Measurements from ENCODE around the gene NRM. TPM values are rescaled to one million over a fixed set of nuclear protein-coding genes. Genes with fewer than 3 reads are reported as not detected.

NRM gene
- total and polyA plus RNA-seq, 12 donors = 1.6 to 11.6 (median 3.8) TPM

GRCh38 chr6:30709101-30709868 lies 18.5 kb upstream of the NRM start:
- no peak overlapping the region for H3K27ac ChIP-seq
- intact Hi-C loops (cut with DNase I) = no loop called here
- DNase-seq (no peak), ATAC-seq (no peak)
- no peak for TF ChIP-seq CTCF (IDR thresholded peaks at IDR 0.05)
- H3K4me1 ChIP-seq = peaks cover 0 to 7% (median 0%) of the 10 kb centered on the region in 9 donors
- no peaks in the 10 kb centered on the region for H3K27me3 ChIP-seq
- no peak overlapping the region for H3K4me3 ChIP-seq
- peaks cover 0 to 99% (median 51%) of the 10 kb centered on the region in 9 donors for H3K36me3 ChIP-seq
- no peaks in the 10 kb centered on the region for H3K9me3 ChIP-seq
- 98 to 100% methylated on average over 2 of the region's 2 CpGs for WGBS, 2 donors

DNA sequence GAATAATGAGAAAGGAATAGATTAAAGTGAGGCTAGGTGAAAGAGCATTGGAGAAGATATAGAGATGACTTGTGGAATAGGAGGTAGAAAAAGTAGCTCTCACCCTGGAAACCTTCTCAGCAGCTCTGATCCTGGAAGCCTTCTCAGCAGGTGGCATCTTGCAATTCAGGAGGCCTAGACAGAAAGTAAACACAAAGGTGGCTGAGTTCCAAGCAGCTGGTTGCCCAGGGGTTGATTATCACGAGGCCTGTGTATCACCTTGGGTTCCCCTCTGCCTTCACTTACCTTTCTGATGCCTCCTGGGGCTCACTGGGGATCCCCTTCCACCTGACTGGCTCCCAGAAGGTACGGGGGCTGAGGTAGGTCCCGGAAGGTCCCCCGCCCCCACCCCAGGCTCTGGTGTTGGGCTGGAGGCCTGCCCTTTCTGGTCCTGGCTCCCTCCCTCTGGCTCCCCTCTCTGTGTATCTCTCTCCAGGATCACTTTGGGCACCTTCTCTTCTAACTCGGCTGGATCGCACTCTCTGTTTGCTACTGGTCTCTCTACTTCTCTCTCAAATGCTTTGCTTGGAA lies 16.6 kb upstream of the NRM start:
- Histone ChIP-seq H3K4me1 (peaks cover 0 to 7% (median 0%) of the 10 kb centered on the region in 9 donors), H3K27ac (no peak overlapping the region), H3K27me3 (no peaks in the 10 kb centered on the region), H3K36me3 (peaks cover 0 to 99% (median 45%) of the 10 kb centered on the region in 9 donors), H3K9me3 (no peaks in the 10 kb centered on the region), H3K4me3 (no peak overlapping the region)
- no peak for DNase-seq
- intact Hi-C loops (cut with DNase I) = no loop called here
- no peak for ATAC-seq
- 84 to 87% methylated on average over 6 of the region's 6 CpGs for WGBS, 2 donors
- TF ChIP-seq CTCF (IDR thresholded peaks at IDR 0.05) = no peak

DNA sequence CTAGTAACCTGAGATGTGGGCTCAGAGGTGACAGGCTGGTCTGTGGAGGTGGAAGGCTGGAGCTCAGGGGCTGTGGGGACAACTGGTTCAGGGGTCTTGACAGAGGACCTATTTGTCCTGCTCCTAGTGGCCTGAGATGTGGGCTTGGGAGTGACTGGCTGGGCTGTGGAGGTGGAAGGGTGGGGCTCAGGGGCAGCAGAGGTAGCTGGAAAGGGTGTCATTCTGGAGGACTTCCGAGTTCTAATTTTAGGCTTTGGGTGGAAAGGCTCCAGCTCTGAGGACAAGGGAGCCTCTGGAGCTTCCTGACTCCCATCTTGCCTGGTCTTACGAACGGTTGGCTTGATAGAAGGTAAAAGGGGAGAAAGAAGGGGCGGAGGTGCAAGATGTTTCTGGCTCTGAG lies 14.8 kb upstream of the NRM start:
- DNase-seq (peak in 1 of 2 donors; percentile 33), ATAC-seq (peak in 7 of 8 donors; percentile 39 to 91 (median 75))
- WGBS, 2 donors = 71 to 75% methylated on average over 4 of the region's 4 CpGs
- peak overlapping the region in 2 of 10 donors; percentile 13 to 37 for H3K27ac ChIP-seq
- H3K4me1 ChIP-seq = peaks cover 0 to 9% (median 0%) of the 10 kb centered on the region in 9 donors
- no peaks in the 10 kb centered on the region for H3K9me3 ChIP-seq
- H3K27me3 ChIP-seq = no peaks in the 10 kb centered on the region
- no peak for TF ChIP-seq CTCF (IDR thresholded peaks at IDR 0.05)
- no peak overlapping the region for H3K4me3 ChIP-seq
- intact Hi-C loops (cut with DNase I) = no loop called here
- H3K36me3 ChIP-seq = peaks cover 0 to 99% (median 37%) of the 10 kb centered on the region in 9 donors

DNA sequence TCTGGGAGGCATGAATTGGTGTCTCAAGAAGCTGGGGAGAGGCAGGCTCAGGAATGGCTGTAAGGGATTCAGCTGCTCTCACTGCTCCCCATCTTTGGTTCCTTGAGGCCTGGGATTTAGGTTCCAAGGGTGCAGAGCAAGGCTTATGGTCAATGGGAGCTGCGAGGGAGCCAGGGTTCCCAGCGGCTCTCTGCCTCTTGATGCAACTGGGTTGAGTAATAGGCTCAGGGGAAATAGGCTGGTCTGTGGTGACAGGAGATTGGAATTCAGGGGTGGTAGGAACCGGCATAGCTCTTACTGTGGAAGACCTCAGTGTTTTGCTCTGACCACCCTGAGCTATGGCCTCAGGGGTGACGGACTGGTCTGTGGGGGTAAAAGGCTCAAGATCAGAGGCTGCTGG lies 13.0 kb upstream of the NRM start:
- 95% methylated on average over 4 of the region's 4 CpGs for WGBS, 2 donors
- no peaks in the 10 kb centered on the region for H3K27me3 ChIP-seq
- DNase-seq (no peak), ATAC-seq (no peak)
- H3K9me3 ChIP-seq = no peaks in the 10 kb centered on the region
- no peak overlapping the region for H3K27ac ChIP-seq
- intact Hi-C loops (cut with DNase I) = no loop called here
- H3K4me1 ChIP-seq = peaks cover 0 to 14% (median 0%) of the 10 kb centered on the region in 9 donors
- no peak overlapping the region for H3K4me3 ChIP-seq
- H3K36me3 ChIP-seq = peaks cover 0 to 99% (median 36%) of the 10 kb centered on the region in 9 donors
- TF ChIP-seq CTCF (IDR thresholded peaks at IDR 0.05) = no peak
